GM08714 (cell line): ENCODE results near the gene TCP11L1.

ENCODE experiments used
- H3K4me3 ChIP-seq: fragments of 200-500 bp; sonication (Bioruptor generic); 2 replicates; pipeline ENCODE4 v1.5.1; 2014; ENCODE audit warnings: mild to moderate bottlenecking, low read length, inconsistent platforms
- ZNF274 ChIP-seq: IDR thresholded peaks from 2 replicates; pipeline ENCODE4 v1.6.1; 2012; ENCODE audit warnings: mild to moderate bottlenecking, low read depth, low read length

Gene TCP11L1

GRCh38 chr11:33039274-33040032 lies at the start of gene TCP11L1:
Gene TCP11L1 (plus strand): TSS chr11:33039572. CDS start chr11:33043774, 4,202 bp downstream.
- no peak for TF ChIP-seq ZNF274
- H3K4me3 ChIP-seq, result peak within 1 kb of the TSS; percentile 81

GRCh38 chr11:32990481-32990880 lies 48.9 kb upstream of the TCP11L1 start:
- H3K4me3 ChIP-seq, result no peak overlapping the region
- no peak for TF ChIP-seq ZNF274

GRCh38 chr11:32991427-32991826 lies 47.9 kb upstream of the TCP11L1 start:
- no peak overlapping the region for H3K4me3 ChIP-seq
- no peak for TF ChIP-seq ZNF274

GRCh38 chr11:32991898-32992297 lies 47.5 kb upstream of the TCP11L1 start:
- H3K4me3 ChIP-seq, result no peak overlapping the region
- no peak for TF ChIP-seq ZNF274

- no peak overlapping the region for H3K4me3 ChIP-seq
- TF ChIP-seq ZNF274, result no peak
These were observed 39.2 kb upstream of the TCP11L1 start for GRCh38 chr11:33000181-33000580.

GRCh38 chr11:33001281-33001680 lies 38.1 kb upstream of the TCP11L1 start:
- H3K4me3 ChIP-seq, result no peak overlapping the region
- TF ChIP-seq ZNF274, result no peak

- TF ChIP-seq ZNF274, result no peak
- H3K4me3 ChIP-seq, result no peak overlapping the region
These were observed 37.4 kb upstream of the TCP11L1 start for GRCh38 chr11:33001751-33002542.

- no peak for TF ChIP-seq ZNF274
These were observed 34.2 kb upstream of the TCP11L1 start for GRCh38 chr11:33005175-33005574.

GRCh38 chr11:33006010-33006409 lies 33.4 kb upstream of the TCP11L1 start:
- no peak for TF ChIP-seq ZNF274
- H3K4me3 ChIP-seq, result no peak overlapping the region

More at GRCh38 chr11:33005175-33005574, 34.2 kb upstream of the TCP11L1 start:
- H3K4me3 ChIP-seq, result no peak overlapping the region

GRCh38 chr11:33013755-33014154 lies 25.6 kb upstream of the TCP11L1 start:
- H3K4me3 ChIP-seq, result no peak overlapping the region
- TF ChIP-seq ZNF274, result no peak

- peak within 1 kb of the TSS; percentile 71; the same call in 1 of the 2 replicates for H3K4me3 ChIP-seq
These were observed 23.5 kb upstream of the TCP11L1 start, which contains the start of gene DEPDC7 for GRCh38 chr11:33015621-33016551. Gene DEPDC7 (plus strand): TSS chr11:33015878. CDS start chr11:33015956, 78 bp downstream.

GRCh38 chr11:33016654-33017053 lies 22.7 kb upstream of the TCP11L1 start:
- H3K4me3 ChIP-seq, result no peak overlapping the region
- TF ChIP-seq ZNF274, result no peak

More at GRCh38 chr11:33015621-33016551, 23.5 kb upstream of the TCP11L1 start, which contains the start of gene DEPDC7:
- no peak for TF ChIP-seq ZNF274

- H3K4me3 ChIP-seq, result no peak overlapping the region
- no peak for TF ChIP-seq ZNF274
These were observed 21.9 kb upstream of the TCP11L1 start for GRCh38 chr11:33017478-33017877.

- H3K4me3 ChIP-seq, result no peak overlapping the region
- no peak for TF ChIP-seq ZNF274
These were observed 21.4 kb upstream of the TCP11L1 start for GRCh38 chr11:33017965-33018364.
